Measurements from ENCODE around the gene KIF2C.

- TF ChIP-seq HDGF (IDR thresholded peaks at IDR 0.05; ENCODE audit: borderline replicate concordance) (no peak), PKNOX1 (IDR thresholded peaks at IDR 0.05) (no peak), SP1 (IDR thresholded peaks at IDR 0.05) (no peak)
Observed at GRCh38 chr1:44733784-44734183, 5.9 kb upstream of the KIF2C start.

Measured in HEK293T (cell line).